Measurements from ENCODE around the gene AGBL1.

Gene AGBL1

DNA sequence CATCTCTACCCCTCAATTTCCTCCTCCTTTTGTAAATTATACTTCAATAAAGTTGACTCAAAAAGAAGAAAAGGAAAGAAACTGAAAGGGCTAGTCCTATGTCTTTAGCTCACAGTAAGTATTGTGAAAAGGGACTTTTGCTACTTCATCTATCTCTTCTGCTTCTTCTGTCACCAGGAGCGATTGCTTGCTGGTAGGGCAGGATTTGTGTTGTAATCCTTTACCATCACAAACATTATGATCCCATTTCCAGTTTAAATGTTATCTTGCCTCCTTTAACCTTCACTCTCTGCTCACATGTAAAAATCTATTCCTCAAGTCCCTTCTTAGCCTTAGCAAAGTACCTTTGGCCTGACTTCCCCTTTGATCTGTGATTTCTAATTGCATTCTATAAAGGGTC lies 537.1 kb downstream of the AGBL1 start:
- TF ChIP-seq, protein P1, sequence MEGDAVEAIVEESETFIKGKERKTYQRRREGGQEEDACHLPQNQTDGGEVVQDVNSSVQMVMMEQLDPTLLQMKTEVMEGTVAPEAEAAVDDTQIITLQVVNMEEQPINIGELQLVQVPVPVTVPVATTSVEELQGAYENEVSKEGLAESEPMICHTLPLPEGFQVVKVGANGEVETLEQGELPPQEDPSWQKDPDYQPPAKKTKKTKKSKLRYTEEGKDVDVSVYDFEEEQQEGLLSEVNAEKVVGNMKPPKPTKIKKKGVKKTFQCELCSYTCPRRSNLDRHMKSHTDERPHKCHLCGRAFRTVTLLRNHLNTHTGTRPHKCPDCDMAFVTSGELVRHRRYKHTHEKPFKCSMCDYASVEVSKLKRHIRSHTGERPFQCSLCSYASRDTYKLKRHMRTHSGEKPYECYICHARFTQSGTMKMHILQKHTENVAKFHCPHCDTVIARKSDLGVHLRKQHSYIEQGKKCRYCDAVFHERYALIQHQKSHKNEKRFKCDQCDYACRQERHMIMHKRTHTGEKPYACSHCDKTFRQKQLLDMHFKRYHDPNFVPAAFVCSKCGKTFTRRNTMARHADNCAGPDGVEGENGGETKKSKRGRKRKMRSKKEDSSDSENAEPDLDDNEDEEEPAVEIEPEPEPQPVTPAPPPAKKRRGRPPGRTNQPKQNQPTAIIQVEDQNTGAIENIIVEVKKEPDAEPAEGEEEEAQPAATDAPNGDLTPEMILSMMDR (conservative IDR thresholded peaks at IDR 0.05; ENCODE audit: low read depth, low read length): no peak
- Histone ChIP-seq H2AFZ (ENCODE audit: low read depth) (no peak overlapping the region), H4K20me1 (ENCODE audit: insufficient read depth) (no peaks in the 10 kb centered on the region), H3K4me3 (IDR thresholded peaks at IDR 0.05; ENCODE audit: insufficient read depth, low read depth, low read length) (no peak overlapping the region), H3K79me2 (ENCODE audit: insufficient read depth, low read depth) (no peaks in the 10 kb centered on the region), H3K27me3 (ENCODE audit: insufficient read depth, low read depth) (no peaks in the 10 kb centered on the region), H3K4me1 (ENCODE audit: low read depth, poor library complexity, severe bottlenecking) (no peaks in the 10 kb centered on the region), H3K9ac (no peak overlapping the region), H3K27ac (no peak overlapping the region), H3K4me2 (no peak overlapping the region), H3K36me3 (ENCODE audit: insufficient read depth) (no peaks in the 10 kb centered on the region)

DNA sequence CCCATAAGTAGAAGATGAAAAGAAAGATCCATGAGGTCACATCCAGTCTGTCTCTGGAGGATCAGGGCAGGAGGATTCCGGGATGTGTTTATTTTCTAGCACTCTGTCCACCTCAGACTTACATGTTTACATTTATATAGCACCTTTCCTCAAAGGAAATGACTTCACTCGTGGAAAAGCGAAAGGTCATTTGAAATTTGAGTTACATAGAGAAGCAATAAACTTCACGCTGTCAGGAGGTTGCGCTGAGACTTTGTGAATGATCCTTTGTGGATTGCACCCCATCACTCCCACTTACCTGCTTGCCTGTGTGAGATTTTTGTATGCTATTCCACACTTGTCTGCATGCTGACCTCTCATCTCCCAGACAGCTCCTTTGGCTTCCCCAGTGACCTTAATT lies 540.5 kb downstream of the AGBL1 start:
- Histone ChIP-seq H3K36me3 (ENCODE audit: insufficient read depth) (no peaks in the 10 kb centered on the region), H3K4me2 (no peak overlapping the region), H3K4me1 (ENCODE audit: low read depth, poor library complexity, severe bottlenecking) (no peaks in the 10 kb centered on the region), H3K27me3 (ENCODE audit: insufficient read depth, low read depth) (no peaks in the 10 kb centered on the region), H3K27ac (no peak overlapping the region), H3K4me3 (IDR thresholded peaks at IDR 0.05; ENCODE audit: insufficient read depth, low read depth, low read length) (no peak overlapping the region), H4K20me1 (ENCODE audit: insufficient read depth) (no peaks in the 10 kb centered on the region), H3K79me2 (ENCODE audit: insufficient read depth, low read depth) (no peaks in the 10 kb centered on the region), H3K9ac (no peak overlapping the region), H2AFZ (ENCODE audit: low read depth) (no peak overlapping the region)
- TF ChIP-seq, protein P1 (conservative IDR thresholded peaks at IDR 0.05; ENCODE audit: low read depth, low read length): no peak

DNA sequence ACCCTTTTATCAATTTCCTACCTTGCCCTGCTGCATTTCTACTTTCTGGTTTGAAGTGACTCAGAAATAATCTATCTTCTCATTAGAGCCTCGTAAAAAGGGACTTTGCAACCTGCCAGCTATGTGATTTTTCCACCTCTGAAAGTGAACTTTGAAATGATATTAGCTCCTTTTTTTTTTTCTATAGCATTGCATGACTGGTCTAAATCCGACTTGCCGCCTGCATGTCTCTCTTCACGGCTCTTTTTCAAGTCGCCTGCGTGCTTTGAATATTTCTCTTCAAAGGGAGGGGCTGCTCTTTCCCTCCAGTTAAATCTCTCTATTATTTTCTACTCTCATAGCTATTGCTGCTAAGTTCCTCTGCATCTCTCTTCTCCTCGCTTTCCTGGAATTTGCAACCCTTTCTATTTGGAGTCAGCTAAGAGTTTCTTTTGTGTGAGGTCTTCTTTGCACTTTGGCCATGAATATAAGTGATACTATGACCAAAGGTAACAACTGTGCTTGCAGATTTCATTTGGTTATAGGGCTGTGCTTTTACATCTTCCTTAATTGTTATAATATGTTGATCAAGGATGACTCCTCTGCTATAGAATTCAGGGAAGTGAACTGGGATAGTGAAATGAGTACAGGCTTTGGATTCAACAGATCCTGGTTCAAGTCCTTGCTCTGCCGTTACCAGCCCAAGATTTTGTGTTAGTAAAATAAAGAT lies 541.1 kb downstream of the AGBL1 start:
- Histone ChIP-seq H4K20me1 (ENCODE audit: insufficient read depth) (no peaks in the 10 kb centered on the region), H2AFZ (ENCODE audit: low read depth) (no peak overlapping the region), H3K36me3 (ENCODE audit: insufficient read depth) (no peaks in the 10 kb centered on the region), H3K27me3 (ENCODE audit: insufficient read depth, low read depth) (no peaks in the 10 kb centered on the region), H3K4me2 (no peak overlapping the region), H3K4me1 (ENCODE audit: low read depth, poor library complexity, severe bottlenecking) (no peaks in the 10 kb centered on the region), H3K4me3 (IDR thresholded peaks at IDR 0.05; ENCODE audit: insufficient read depth, low read depth, low read length) (no peak overlapping the region), H3K9ac (no peak overlapping the region), H3K79me2 (ENCODE audit: insufficient read depth, low read depth) (no peaks in the 10 kb centered on the region), H3K27ac (no peak overlapping the region)
- TF ChIP-seq, protein P1 (conservative IDR thresholded peaks at IDR 0.05; ENCODE audit: low read depth, low read length): no peak

DNA sequence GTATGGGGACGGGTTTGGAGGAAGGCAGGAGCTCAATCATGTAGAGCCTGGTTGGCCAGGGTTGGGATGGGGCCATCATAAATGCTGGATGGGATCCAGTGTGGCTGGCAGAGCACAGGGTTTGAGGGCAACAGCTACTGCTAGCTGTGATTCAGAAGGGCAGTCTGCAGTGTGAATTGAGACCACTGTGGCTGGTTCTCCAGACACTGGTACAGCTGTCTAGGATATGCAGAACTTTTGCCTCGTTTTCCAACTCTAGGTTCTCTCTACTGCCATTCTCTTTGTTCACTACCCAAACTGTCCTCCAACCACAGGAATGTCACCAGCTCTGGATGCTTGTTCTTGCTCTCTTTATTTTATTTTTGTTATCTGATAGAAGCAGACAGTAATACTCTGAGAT lies 543.6 kb downstream of the AGBL1 start:
- H3K9ac ChIP-seq: no peak overlapping the region
- H3K36me3 ChIP-seq (ENCODE audit: insufficient read depth): no peaks in the 10 kb centered on the region
- no peaks in the 10 kb centered on the region for H4K20me1 ChIP-seq (ENCODE audit: insufficient read depth)
- no peak overlapping the region for H3K27ac ChIP-seq
- H3K27me3 ChIP-seq (ENCODE audit: insufficient read depth, low read depth): no peaks in the 10 kb centered on the region
- H3K79me2 ChIP-seq (ENCODE audit: insufficient read depth, low read depth): no peaks in the 10 kb centered on the region
- no peak overlapping the region for H3K4me3 ChIP-seq (IDR thresholded peaks at IDR 0.05; ENCODE audit: insufficient read depth, low read depth, low read length)
- TF ChIP-seq, protein P1 (conservative IDR thresholded peaks at IDR 0.05; ENCODE audit: low read depth, low read length): no peak
- H2AFZ ChIP-seq (ENCODE audit: low read depth): no peak overlapping the region
- no peaks in the 10 kb centered on the region for H3K4me1 ChIP-seq (ENCODE audit: low read depth, poor library complexity, severe bottlenecking)
- H3K4me2 ChIP-seq: no peak overlapping the region
